Small intestine (tissue), 7 donors: ENCODE measurements around the gene N4BP2L2. TPM values are rescaled to one million over a fixed set of nuclear protein-coding genes. Genes with fewer than 3 reads are reported as not detected.
A peak's percentile ranks its signal among the peaks of the same experiment; 100 is the strongest.

ENCODE experiments used
- DNase-seq, 2 donors: peaks; one replicate each; pipeline versions ENCODE4 v3.0.0 to v3.0.0-alpha.2; 2013
- FAIRE-seq: peaks from 2 replicates; lab custom pipeline; 2012; peaks lifted over from hg19 to GRCh38; lab: Jason Lieb, UNC
- H3K27ac ChIP-seq, 3 donors: one replicate each; pipeline ENCODE4 v1.5.1; 2013; ENCODE audit warnings: low read length in 2 of 3, mild to moderate bottlenecking in 2 of 3, control low read depth in 1 of 3, inconsistent platforms in 1 of 3, low read depth in 1 of 3, moderate library complexity in 1 of 3
- H3K27me3 ChIP-seq, 3 donors: one replicate each; pipeline ENCODE4 v1.6.1; 2013; ENCODE audit warnings: low read length in 3 of 3, inconsistent platforms in 1 of 3; ENCODE audit not compliant: control insufficient read depth in 3 of 3, insufficient read depth in 3 of 3
- H3K36me3 ChIP-seq, 3 donors: one replicate each; pipeline ENCODE4 v1.6.1; 2013; ENCODE audit warnings: low read length in 3 of 3, inconsistent platforms in 1 of 3, low read depth in 1 of 3, mild to moderate bottlenecking in 1 of 3, moderate library complexity in 1 of 3; ENCODE audit not compliant: control insufficient read depth in 3 of 3, insufficient read depth in 2 of 3
- H3K4me1 ChIP-seq, 3 donors: one replicate each; pipeline ENCODE4 v1.6.1; 2013; ENCODE audit warnings: low read length in 2 of 3, inconsistent platforms in 1 of 3, low read depth in 1 of 3, mild to moderate bottlenecking in 1 of 3, moderate library complexity in 1 of 3; ENCODE audit not compliant: control insufficient read depth in 3 of 3, insufficient read depth in 2 of 3
- H3K4me3 ChIP-seq, 3 donors: one replicate each; pipeline ENCODE4 v1.5.1; 2013; ENCODE audit warnings: low read length in 3 of 3, control low read depth in 1 of 3, inconsistent platforms in 1 of 3, low read depth in 1 of 3, mild to moderate bottlenecking in 1 of 3, moderate library complexity in 1 of 3
- H3K9me3 ChIP-seq, 2 donors: one replicate each; pipeline ENCODE4 v1.6.1; 2013; ENCODE audit warnings: low read depth in 1 of 2, low read length in 1 of 2; ENCODE audit not compliant: control insufficient read depth in 2 of 2, insufficient read depth in 1 of 2
- WGBS, 3 donors: extraction: QIAGEN DNeasy Blood & Tissue Kit; methylation state at CpG; one replicate each; pipeline ENCODE4 v1.1.7; 2013; 5-methylcytosine and 5-hydroxymethylcytosine counted together
- polyA plus RNA-seq, 4 donors: library from polyadenylated mRNA; stranded (reverse) in 3 of 4; unstranded in 1 of 4; fragments of 200-250 nt in 3 of 4; fragments of 120-200 nt in 1 of 4; gene quantifications; one replicate each; pipeline versions ENCODE4 v1.2.1 to v1.2.3, GENCODE V29; 2013
- donor health status: healthy with polysubstance abuse.
- donor health status: control.
- donor health status: control.
- donor health status: Bipolar disorder and iron deficiency.
- donor health status: healthy.

Gene N4BP2L2
- polyA plus RNA-seq, 4 donors = 31.9 to 168 (median 39.8) TPM

GRCh38 chr13:32473650-32474049 lies 64.9 kb downstream of the N4BP2L2 start:
- Histone ChIP-seq H3K4me3 (no peak overlapping the region), H3K27ac (no peak overlapping the region), H3K36me3 (peaks cover 0 to 3% (median 2%) of the 10 kb centered on the region in 3 donors), H3K4me1 (no peaks in the 10 kb centered on the region), H3K9me3 (no peaks in the 10 kb centered on the region), H3K27me3 (no peaks in the 10 kb centered on the region)
- 73 to 89% (median 82%) methylated on average over 1 of the region's 1 CpG for WGBS, 3 donors
- FAIRE-seq (no peak), DNase-seq (no peak)

- WGBS, 3 donors = 43 to 56% (median 52%) methylated on average over 3 of the region's 3 CpGs
- DNase-seq (no peak), FAIRE-seq (no peak)
- Histone ChIP-seq H3K9me3 (no peaks in the 10 kb centered on the region), H3K4me1 (no peaks in the 10 kb centered on the region), H3K36me3 (peaks cover 0 to 3% (median 2%) of the 10 kb centered on the region in 3 donors), H3K27me3 (no peaks in the 10 kb centered on the region), H3K27ac (peak overlapping the region in 1 of 3 donors; percentile 2), H3K4me3 (no peak overlapping the region)
These were observed 66.4 kb downstream of the N4BP2L2 start for GRCh38 chr13:32472194-32472621.

GRCh38 chr13:32471187-32471922 lies 67.2 kb downstream of the N4BP2L2 start:
- Histone ChIP-seq H3K9me3 (no peaks in the 10 kb centered on the region), H3K36me3 (peaks cover 0 to 3% (median 2%) of the 10 kb centered on the region in 3 donors), H3K4me3 (no peak overlapping the region), H3K27me3 (no peaks in the 10 kb centered on the region), H3K27ac (peak overlapping the region in 1 of 3 donors; percentile 33), H3K4me1 (no peaks in the 10 kb centered on the region)
- FAIRE-seq (no peak), DNase-seq (no peak)
- 73 to 77% (median 76%) methylated on average over 12 of the region's 12 CpGs for WGBS, 3 donors

- Histone ChIP-seq H3K27me3 (no peaks in the 10 kb centered on the region), H3K27ac (no peak overlapping the region), H3K4me3 (no peak overlapping the region), H3K9me3 (no peaks in the 10 kb centered on the region), H3K36me3 (peaks cover 0 to 3% (median 0%) of the 10 kb centered on the region in 3 donors), H3K4me1 (no peaks in the 10 kb centered on the region)
- no peak for DNase-seq
- FAIRE-seq = no peak
- WGBS, 3 donors = 81 to 89% (median 86%) methylated on average over 6 of the region's 6 CpGs
These were observed 70.0 kb downstream of the N4BP2L2 start for GRCh38 chr13:32468502-32469142.

- peaks cover 0 to 3% (median 0%) of the 10 kb centered on the region in 3 donors for H3K36me3 ChIP-seq
- no peak overlapping the region for H3K27ac ChIP-seq
- H3K4me1 ChIP-seq = no peaks in the 10 kb centered on the region
- WGBS, 3 donors = 93 to 100% (median 98%) methylated on average over 2 of the region's 2 CpGs
- peaks cover 0 to 25% of the 10 kb centered on the region in 2 donors for H3K9me3 ChIP-seq
- H3K4me3 ChIP-seq = no peak overlapping the region
- no peak for DNase-seq
- FAIRE-seq = no peak
- H3K27me3 ChIP-seq = no peaks in the 10 kb centered on the region
These were observed 82.0 kb downstream of the N4BP2L2 start for GRCh38 chr13:32456591-32456990.

GRCh38 chr13:32455594-32455903 lies 83.0 kb downstream of the N4BP2L2 start:
- no peak for DNase-seq
- no peak overlapping the region for H3K4me3 ChIP-seq
- FAIRE-seq = no peak
- H3K9me3 ChIP-seq = peaks cover 0 to 28% of the 10 kb centered on the region in 2 donors
- H3K27ac ChIP-seq = no peak overlapping the region
- no peaks in the 10 kb centered on the region for H3K27me3 ChIP-seq
- no peaks in the 10 kb centered on the region for H3K4me1 ChIP-seq
- 93 to 98% (median 97%) methylated on average over 2 of the region's 2 CpGs for WGBS, 3 donors
- peaks cover 0 to 3% (median 0%) of the 10 kb centered on the region in 3 donors for H3K36me3 ChIP-seq

GRCh38 chr13:32454886-32455593 lies 83.6 kb downstream of the N4BP2L2 start:
- 85 to 91% (median 90%) methylated on average over 6 to 8 of the region's 8 CpGs for WGBS, 3 donors
- Histone ChIP-seq H3K4me1 (no peaks in the 10 kb centered on the region), H3K4me3 (no peak overlapping the region), H3K27me3 (no peaks in the 10 kb centered on the region), H3K36me3 (peaks cover 0 to 3% (median 0%) of the 10 kb centered on the region in 3 donors), H3K27ac (no peak overlapping the region), H3K9me3 (peaks cover 0 to 28% of the 10 kb centered on the region in 2 donors)
- FAIRE-seq (no peak), DNase-seq (no peak)

GRCh38 chr13:32453981-32454380 lies 84.6 kb downstream of the N4BP2L2 start:
- 54 to 88% (median 83%) methylated on average over 1 of the region's 1 CpG for WGBS, 3 donors
- Histone ChIP-seq H3K4me3 (no peak overlapping the region), H3K27me3 (no peaks in the 10 kb centered on the region), H3K36me3 (peaks cover 0 to 3% (median 0%) of the 10 kb centered on the region in 3 donors), H3K27ac (peak overlapping the region in 1 of 3 donors; percentile 5), H3K4me1 (no peaks in the 10 kb centered on the region), H3K9me3 (peaks cover 0 to 28% of the 10 kb centered on the region in 2 donors)
- FAIRE-seq = no peak
- no peak for DNase-seq
